Glutamatergic neuron (in vitro differentiated cells): Measurements from ENCODE around the gene RIMS4. TPM values are rescaled to one million over a fixed set of nuclear protein-coding genes. Genes with fewer than 3 reads are reported as not detected.

ENCODE experiments used
- DNase-seq: peaks from one replicate; pipeline ENCODE4 v3.0.0; 2022
- H3K27ac Mint-ChIP-seq: one replicate; pipeline ENCODE4 v1.8.0; 2020; ENCODE audit warnings: mild to moderate bottlenecking, mixed read lengths, inconsistent platforms; ENCODE audit not compliant: unreplicated experiment
- H3K27me3 Mint-ChIP-seq: one replicate; pipeline ENCODE4 v1.8.0; 2020; ENCODE audit warnings: mild to moderate bottlenecking, moderate library complexity, mixed read lengths, inconsistent platforms; ENCODE audit not compliant: unreplicated experiment
- H3K36me3 Mint-ChIP-seq: one replicate; pipeline ENCODE4 v1.8.0; 2020; ENCODE audit warnings: mild to moderate bottlenecking, mixed read lengths, inconsistent platforms; ENCODE audit not compliant: unreplicated experiment
- H3K4me1 Mint-ChIP-seq: one replicate; pipeline ENCODE4 v1.8.0; 2020; ENCODE audit warnings: mild to moderate bottlenecking, low read depth, mixed read lengths, inconsistent platforms; ENCODE audit not compliant: unreplicated experiment
- H3K4me3 Mint-ChIP-seq: one replicate; pipeline ENCODE4 v1.8.0; 2020; ENCODE audit warnings: mild to moderate bottlenecking, mixed read lengths, inconsistent platforms; ENCODE audit not compliant: unreplicated experiment
- H3K9me3 Mint-ChIP-seq: one replicate; pipeline ENCODE4 v1.8.0; 2020; ENCODE audit warnings: mild to moderate bottlenecking, moderate library complexity, mixed read lengths, inconsistent platforms; ENCODE audit not compliant: unreplicated experiment
- total RNA-seq: library from RNA; stranded (reverse); fragmentation: NEBNext Ultra II Directional; extraction: Animal tissue kit (Norgen Biotek cat#: 25700); gene quantifications from one replicate; pipeline ENCODE4 v1.2.1, GENCODE V29; 2021; ENCODE audit not compliant: unreplicated experiment
- TF ChIP-seq, protein P1 (sequence below): fragments of 200-600 bp; sonication (generic); IDR thresholded peaks from one replicate; pipeline ENCODE4 v1.5.0; 2021; ENCODE audit not compliant: partially characterized antibody, unreplicated experiment

Gene RIMS4
- total RNA-seq, 1 donor from 2014 or later: 96.1 TPM

DNA sequence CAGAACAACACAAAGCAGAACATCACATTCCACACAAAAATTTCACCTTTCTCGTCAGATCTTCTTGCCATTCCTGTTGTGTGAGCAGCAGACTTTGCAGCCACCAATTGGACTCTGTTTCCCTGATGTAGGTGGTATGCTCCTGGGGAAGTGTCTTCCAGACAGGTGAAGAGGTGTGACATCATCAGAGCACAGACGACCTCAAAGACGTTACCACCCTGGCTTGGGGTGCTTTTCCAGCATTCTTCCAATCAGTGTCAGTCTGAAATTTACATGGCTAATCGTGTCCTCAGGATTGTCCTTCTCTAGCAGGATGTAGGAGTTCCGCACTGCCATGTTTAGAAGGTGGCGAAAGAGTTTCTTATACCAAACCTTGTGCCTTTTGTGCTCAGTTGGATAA is 31.6 kb upstream of the RIMS4 start:
- Mint-ChIP-seq H3K36me3 (no peaks in the 10 kb centered on the region), H3K4me3 (no peak overlapping the region)

GRCh38 chr20:44840826-44841225 is 30.5 kb upstream of the RIMS4 start:
- H3K27me3 Mint-ChIP-seq: peaks cover 1% of the 10 kb centered on the region
- no peak overlapping the region for H3K27ac Mint-ChIP-seq
- peaks cover 10% of the 10 kb centered on the region for H3K9me3 Mint-ChIP-seq
- no peak overlapping the region for H3K4me3 Mint-ChIP-seq
- no peaks in the 10 kb centered on the region for H3K36me3 Mint-ChIP-seq
- H3K4me1 Mint-ChIP-seq: no peaks in the 10 kb centered on the region
- no peak for DNase-seq
- TF ChIP-seq, protein P1, sequence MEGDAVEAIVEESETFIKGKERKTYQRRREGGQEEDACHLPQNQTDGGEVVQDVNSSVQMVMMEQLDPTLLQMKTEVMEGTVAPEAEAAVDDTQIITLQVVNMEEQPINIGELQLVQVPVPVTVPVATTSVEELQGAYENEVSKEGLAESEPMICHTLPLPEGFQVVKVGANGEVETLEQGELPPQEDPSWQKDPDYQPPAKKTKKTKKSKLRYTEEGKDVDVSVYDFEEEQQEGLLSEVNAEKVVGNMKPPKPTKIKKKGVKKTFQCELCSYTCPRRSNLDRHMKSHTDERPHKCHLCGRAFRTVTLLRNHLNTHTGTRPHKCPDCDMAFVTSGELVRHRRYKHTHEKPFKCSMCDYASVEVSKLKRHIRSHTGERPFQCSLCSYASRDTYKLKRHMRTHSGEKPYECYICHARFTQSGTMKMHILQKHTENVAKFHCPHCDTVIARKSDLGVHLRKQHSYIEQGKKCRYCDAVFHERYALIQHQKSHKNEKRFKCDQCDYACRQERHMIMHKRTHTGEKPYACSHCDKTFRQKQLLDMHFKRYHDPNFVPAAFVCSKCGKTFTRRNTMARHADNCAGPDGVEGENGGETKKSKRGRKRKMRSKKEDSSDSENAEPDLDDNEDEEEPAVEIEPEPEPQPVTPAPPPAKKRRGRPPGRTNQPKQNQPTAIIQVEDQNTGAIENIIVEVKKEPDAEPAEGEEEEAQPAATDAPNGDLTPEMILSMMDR: no peak

More for the DNA sequence above, 31.6 kb upstream of the RIMS4 start:
- Mint-ChIP-seq H3K4me1 (no peaks in the 10 kb centered on the region), H3K27ac (no peak overlapping the region), H3K27me3 (peaks cover 1% of the 10 kb centered on the region), H3K9me3 (peaks cover 10% of the 10 kb centered on the region)
- TF ChIP-seq, protein P1: no peak
- no peak for DNase-seq

DNA sequence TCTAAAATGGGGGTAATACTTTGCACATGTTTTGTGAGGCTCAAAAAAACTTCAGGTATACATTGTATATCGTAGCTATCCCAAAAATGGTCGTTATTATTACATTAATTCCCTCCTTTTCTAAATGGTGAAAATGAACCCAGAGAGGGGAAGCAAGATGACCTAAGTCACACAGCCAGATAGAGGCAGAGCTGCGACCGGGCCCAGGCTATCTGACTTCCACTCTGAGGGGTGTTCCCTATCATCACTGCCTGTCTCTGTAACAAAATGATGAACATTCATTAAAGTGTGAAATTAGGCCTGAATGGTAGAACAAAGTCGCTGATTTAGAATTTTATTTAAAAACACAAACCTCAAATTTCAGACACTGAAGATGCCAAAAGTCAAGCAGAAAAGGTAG is 29.1 kb upstream of the RIMS4 start:
- H3K27me3 Mint-ChIP-seq: peaks cover 3% of the 10 kb centered on the region
- no peak overlapping the region for H3K4me3 Mint-ChIP-seq
- H3K36me3 Mint-ChIP-seq: no peaks in the 10 kb centered on the region
- H3K9me3 Mint-ChIP-seq: peaks cover 7% of the 10 kb centered on the region
- TF ChIP-seq, protein P1: no peak
- H3K27ac Mint-ChIP-seq: no peak overlapping the region
- no peak for DNase-seq
- H3K4me1 Mint-ChIP-seq: no peaks in the 10 kb centered on the region

DNA sequence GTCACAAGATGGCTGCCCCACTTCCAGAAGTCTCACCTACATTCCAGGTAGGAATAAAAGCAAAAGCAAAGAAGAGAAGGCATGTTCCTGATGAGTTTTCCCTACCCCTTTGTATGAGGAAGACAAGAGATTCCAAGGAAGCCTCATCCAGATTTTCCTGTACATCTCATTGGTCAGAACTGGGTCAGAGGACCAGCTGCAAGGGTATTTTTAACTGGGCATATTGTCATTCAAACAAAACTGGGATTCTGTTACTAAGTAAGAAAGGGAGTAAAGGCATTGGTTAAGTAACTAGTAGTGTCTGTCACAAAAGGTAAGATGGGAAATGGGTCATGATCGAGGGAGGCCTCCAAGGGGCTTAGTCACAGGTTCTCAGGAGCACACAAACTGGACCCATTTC is 28.2 kb upstream of the RIMS4 start:
- no peaks in the 10 kb centered on the region for H3K4me1 Mint-ChIP-seq
- peaks cover 2% of the 10 kb centered on the region for H3K27me3 Mint-ChIP-seq
- H3K4me3 Mint-ChIP-seq: no peak overlapping the region
- H3K27ac Mint-ChIP-seq: no peak overlapping the region
- no peaks in the 10 kb centered on the region for H3K36me3 Mint-ChIP-seq
- H3K9me3 Mint-ChIP-seq: peaks cover 6% of the 10 kb centered on the region
- no peak for DNase-seq
- TF ChIP-seq, protein P1: no peak

DNA sequence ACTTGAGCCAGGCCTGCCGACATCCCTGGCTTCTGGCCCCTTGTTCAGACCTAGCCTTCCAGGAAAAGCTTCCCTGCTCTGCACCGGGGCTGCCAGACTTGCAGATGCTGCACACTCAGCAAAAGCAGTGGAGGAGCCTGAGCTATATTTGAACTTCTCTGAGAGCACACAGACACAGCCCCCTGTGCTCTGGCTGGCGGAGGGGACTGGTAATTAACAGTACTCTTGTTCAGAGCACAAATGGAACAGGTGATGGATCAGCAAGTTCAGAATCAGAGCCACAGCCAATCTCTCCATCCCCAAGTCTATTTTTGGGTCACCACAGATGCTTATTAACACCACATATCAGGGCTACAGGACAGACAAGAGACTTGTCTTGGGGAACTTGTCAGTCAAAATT is 27.6 kb upstream of the RIMS4 start:
- peak; percentile 18 for DNase-seq
- peaks cover 3% of the 10 kb centered on the region for H3K9me3 Mint-ChIP-seq
- peaks cover under 1% of the 10 kb centered on the region for H3K4me1 Mint-ChIP-seq
- H3K27me3 Mint-ChIP-seq: peaks cover 2% of the 10 kb centered on the region
- TF ChIP-seq, protein P1: no peak
- no peak overlapping the region for H3K4me3 Mint-ChIP-seq
- H3K36me3 Mint-ChIP-seq: no peaks in the 10 kb centered on the region
- H3K27ac Mint-ChIP-seq: no peak overlapping the region
